Thyroid gland (tissue), 4 donors: Measurements from ENCODE around the gene CAMTA1. TPM values are rescaled to one million over a fixed set of nuclear protein-coding genes. Genes with fewer than 3 reads are reported as not detected.
A peak's percentile ranks its signal among the peaks of the same experiment; 100 is the strongest.

Source experiments
- DNase-seq, 2 donors: peaks; one replicate each; pipeline ENCODE4 v3.0.0-alpha.2; 2019
- H3K27ac ChIP-seq, 3 donors: fragments of 200-600 bp; sonication (generic); 1 replicate in 2 of 3; 2 replicates in 1 of 3; pipeline ENCODE4 v1.5.1; 2016 to 2019; ENCODE audit warnings: mild to moderate bottlenecking in 1 of 3, moderate library complexity in 1 of 3
- H3K27me3 ChIP-seq: fragments of 200-600 bp; sonication (generic); one replicate; pipeline ENCODE4 v1.5.1; 2019
- H3K36me3 ChIP-seq, 2 donors: fragments of 200-600 bp; sonication (generic); one replicate each; pipeline ENCODE4 v1.5.1; 2016 to 2019
- H3K4me1 ChIP-seq, 2 donors: fragments of 200-600 bp; sonication (generic); one replicate each; pipeline ENCODE4 v1.5.1; 2017 to 2019
- H3K4me3 ChIP-seq, 3 donors: fragments of 200-600 bp; sonication (generic); replicated peaks in 1 of 3; 1 replicate in 2 of 3; 2 replicates in 1 of 3; pipeline ENCODE4 v1.5.1; 2016; ENCODE audit warnings: mild to moderate bottlenecking in 1 of 3
- H3K9me3 ChIP-seq: fragments of 200-600 bp; sonication (generic); one replicate; pipeline ENCODE4 v1.5.1; 2017
- CTCF ChIP-seq, 6 experiments: fragments of 200-600 bp in 3 of 6; fragments of 450-650 bp in 3 of 6; sonication (generic) in 3 of 6; IDR thresholded peaks; one replicate each; pipeline ENCODE4 v1.5.1; 2016 to 2019; ENCODE audit warnings: antibody characterized with exemption in 6 of 6, mild to moderate bottlenecking in 2 of 6, inconsistent platforms in 1 of 6, moderate library complexity in 1 of 6
- POLR2A ChIP-seq, 2 donors: fragments of 450-650 bp; IDR thresholded peaks; one replicate each; pipeline ENCODE4 v1.6.1; 2017; ENCODE audit warnings: antibody characterized with exemption in 2 of 2, mild to moderate bottlenecking in 2 of 2, moderate library complexity in 1 of 2
- WGBS, 2 donors: methylation state at CpG; one replicate each; pipeline ENCODE4 v1.1.5; 2017; 5-methylcytosine and 5-hydroxymethylcytosine counted together
- intact Hi-C: fragments of 100-400 bp; cut with DNase I; formaldehyde crosslinking; loops from one replicate; pipeline ENCODE4 v1.15.1; 2023
- total RNA-seq, 4 donors: library from RNA; depleted of rRNA; stranded (reverse); fragments of >200 nt; gene quantifications; one replicate each; pipeline ENCODE4 v1.2.3, GENCODE V29; 2016

Gene CAMTA1
- total RNA-seq, 4 donors from 2014 or later = 63.9 to 124 (median 101) TPM

- H3K36me3 ChIP-seq = no peaks in the 10 kb centered on the region
- no peaks in the 10 kb centered on the region for H3K9me3 ChIP-seq
- TF ChIP-seq CTCF (IDR thresholded peaks at IDR 0.05) = no peak
- no peak for TF ChIP-seq POLR2A (IDR thresholded peaks at IDR 0.05)
- no peaks in the 10 kb centered on the region for H3K27me3 ChIP-seq
- intact Hi-C loops = no loop called here
- H3K4me3 ChIP-seq = no peak overlapping the region
- peaks cover 17 to 28% of the 10 kb centered on the region in 2 donors for H3K4me1 ChIP-seq
- no peak overlapping the region for H3K27ac ChIP-seq
- no peak for DNase-seq
- WGBS, 2 donors = 93 to 94% methylated on average over 7 of the region's 7 CpGs
Observed at GRCh38 chr1:7449750-7450149, 664.5 kb downstream of the CAMTA1 start.

- DNase-seq = no peak
- Histone ChIP-seq H3K27me3 (no peaks in the 10 kb centered on the region), H3K36me3 (no peaks in the 10 kb centered on the region), H3K9me3 (no peaks in the 10 kb centered on the region), H3K27ac (no peak overlapping the region), H3K4me1 (peaks cover 26 to 39% of the 10 kb centered on the region in 2 donors), H3K4me3 (no peak overlapping the region)
- TF ChIP-seq CTCF (IDR thresholded peaks at IDR 0.05) = no peak
- TF ChIP-seq POLR2A (IDR thresholded peaks at IDR 0.05) = no peak
- intact Hi-C loops = no loop called here
- WGBS, 2 donors = 82 to 92% methylated on average over 4 to 5 of the region's 5 CpGs
Observed at GRCh38 chr1:7450838-7451237, 665.6 kb downstream of the CAMTA1 start.

GRCh38 chr1:7453038-7453437 lies 667.8 kb downstream of the CAMTA1 start:
- Histone ChIP-seq H3K27me3 (no peaks in the 10 kb centered on the region), H3K9me3 (no peaks in the 10 kb centered on the region), H3K36me3 (no peaks in the 10 kb centered on the region), H3K4me1 (peaks cover 22 to 31% of the 10 kb centered on the region in 2 donors), H3K27ac (no peak overlapping the region), H3K4me3 (no peak overlapping the region)
- TF ChIP-seq CTCF (IDR thresholded peaks at IDR 0.05) (no peak), POLR2A (IDR thresholded peaks at IDR 0.05) (no peak)
- intact Hi-C loops = no loop called here
- WGBS, 2 donors = 85 to 100% methylated on average over 2 to 6 of the region's 6 CpGs
- no peak for DNase-seq

GRCh38 chr1:7454052-7454815 lies 669.0 kb downstream of the CAMTA1 start:
- intact Hi-C loops = no loop called here
- Histone ChIP-seq H3K27ac (peak overlapping the region in 2 of 3 donors; percentile 90 to 94), H3K4me1 (peaks cover 21 to 28% of the 10 kb centered on the region in 2 donors), H3K27me3 (no peaks in the 10 kb centered on the region), H3K9me3 (no peaks in the 10 kb centered on the region), H3K36me3 (no peaks in the 10 kb centered on the region), H3K4me3 (no peak overlapping the region)
- TF ChIP-seq POLR2A (IDR thresholded peaks at IDR 0.05) (no peak), CTCF (IDR thresholded peaks at IDR 0.05) (peak in 3 of 6 experiments; percentile 24 to 32 (median 25))
- 67 to 73% methylated on average over 19 of the region's 19 CpGs for WGBS, 2 donors
- peak; percentile 29 to 30 for DNase-seq
